Ovary (tissue), 9 donors: ENCODE results near the gene ZSCAN18. TPM values are rescaled to one million over a fixed set of nuclear protein-coding genes. Genes with fewer than 3 reads are reported as not detected.

Experiments
- DNase-seq, 5 donors: peaks; one replicate each; pipeline ENCODE4 v3.0.0-alpha.2; 2019 to 2020
- H3K27ac ChIP-seq, 2 donors: fragments of 200-600 bp; one replicate each; pipeline versions ENCODE4 v1.5.1 to v1.8.0; 2019 to 2022
- H3K27me3 ChIP-seq: fragments of 200-600 bp; one replicate; pipeline ENCODE4 v1.8.0; 2022
- H3K36me3 ChIP-seq: fragments of 200-600 bp; sonication (generic); one replicate; pipeline ENCODE4 v1.5.1; 2019
- H3K4me1 ChIP-seq: one replicate; pipeline ENCODE4 v1.8.1; 2013; ENCODE audit warnings: mild to moderate bottlenecking, moderate library complexity; ENCODE audit not compliant: insufficient read depth
- H3K4me3 ChIP-seq: fragments of 200-600 bp; sonication (generic); one replicate; pipeline ENCODE4 v1.5.1; 2017
- H3K9me3 ChIP-seq, 2 donors: fragments of 200-600 bp in 1 of 2; sonication (generic) in 1 of 2; one replicate each; pipeline versions ENCODE4 v1.5.1 to v1.8.1; 2013 to 2019; ENCODE audit warnings: mild to moderate bottlenecking in 1 of 2, moderate library complexity in 1 of 2
- CTCF ChIP-seq, 3 donors: fragments of 450-650 bp in 2 of 3; fragments of 200-600 bp in 1 of 3; IDR thresholded peaks; one replicate each; pipeline versions ENCODE4 v1.5.1 to v1.8.0; 2016 to 2022; ENCODE audit warnings: antibody characterized with exemption in 3 of 3, mild to moderate bottlenecking in 1 of 3
- EP300 ChIP-seq: sonication (generic); formaldehyde crosslinking; IDR thresholded peaks from one replicate; pipeline ENCODE4 v1.6.1; 2017; ENCODE audit warnings: antibody characterized with exemption
- POLR2A ChIP-seq: fragments of 450-650 bp; IDR thresholded peaks from one replicate; pipeline ENCODE4 v1.6.1; 2017; ENCODE audit warnings: antibody characterized with exemption, mild to moderate bottlenecking, moderate library complexity
- WGBS, 3 donors: extraction: QIAGEN DNeasy Blood & Tissue Kit in 1 of 3; methylation state at CpG; one replicate each; pipeline versions ENCODE4 v1.1.5 to v1.1.7; 2013 to 2017; 5-methylcytosine and 5-hydroxymethylcytosine counted together
- intact Hi-C, 4 donors: fragments of 100-400 bp; cut with DNase I; formaldehyde crosslinking; loops; one replicate each; pipeline versions ENCODE4 v1.11.0 to v1.15.1; 2022 to 2023
- polyA plus RNA-seq, 2 donors: library from polyadenylated mRNA; stranded (reverse); fragments of 200-250 nt in 1 of 2; fragments of 350-450 nt in 1 of 2; fragmentation: Illumina TruSeq in 1 of 2; extraction: RNeasy Lipid Tissue Mini Kit (QIAGEN cat#74804) in 1 of 2; gene quantifications; one replicate each; pipeline ENCODE4 v1.2.3, GENCODE V29; 2013 to 2014
- total RNA-seq, 7 donors: library from RNA; depleted of rRNA in 2 of 7; stranded (reverse); fragments of >200 nt in 2 of 7; fragmentation: NEBNext Ultra II Directional in 3 of 7; extraction: Animal tissue kit (Norgen Biotek cat#: 25700) in 3 of 7; gene quantifications; one replicate each; pipeline versions ENCODE4 v1.1.0 to v1.2.4, GENCODE V29; 2016 to 2023
- donor health status: DM: no; HTN: no; CAD: no; lungs with moderate emphysema.
- donor health status: DM: no; HTN: no; CAD: no.
- donor health status: Bipolar disorder and iron deficiency.
- donor health status: DM: yes; HTN: yes; CAD: no.
- donor health status: DM: no; HTN: no; CAD: no.
- donor health status: DM: yes; HTN: yes; CAD: no.

The ZSCAN18 gene
- total and polyA plus RNA-seq, 9 donors: 32.1 to 144 (median 117) TPM

- intact Hi-C loops: no loop called here
- 86 to 88% (median 87%) methylated on average over 7 of the region's 7 CpGs for WGBS, 3 donors
- Histone ChIP-seq H3K4me1 (no peaks in the 10 kb centered on the region), H3K9me3 (peaks cover 4 to 21% of the 10 kb centered on the region in 2 donors), H3K4me3 (no peak overlapping the region), H3K27ac (no peak overlapping the region), H3K27me3 (no peaks in the 10 kb centered on the region), H3K36me3 (no peaks in the 10 kb centered on the region)
- DNase-seq: no peak
- TF ChIP-seq CTCF (IDR thresholded peaks at IDR 0.05) (no peak), POLR2A (no peak)
Measured at GRCh38 chr19:58046856-58047255, 51.2 kb downstream of the ZSCAN18 start.

- peaks cover 4 to 21% of the 10 kb centered on the region in 2 donors for H3K9me3 ChIP-seq
- no peak overlapping the region for H3K4me3 ChIP-seq
- no peak for TF ChIP-seq EP300
- TF ChIP-seq CTCF (IDR thresholded peaks at IDR 0.05): no peak
- TF ChIP-seq POLR2A: no peak
- intact Hi-C loops: no loop called here
- DNase-seq: no peak
- 93 to 95% (median 95%) methylated on average over 24 of the region's 24 CpGs for WGBS, 3 donors
- no peaks in the 10 kb centered on the region for H3K27me3 ChIP-seq
- H3K36me3 ChIP-seq: no peaks in the 10 kb centered on the region
- no peak overlapping the region for H3K27ac ChIP-seq
- H3K4me1 ChIP-seq: no peaks in the 10 kb centered on the region
Measured at GRCh38 chr19:58045411-58046050, 52.5 kb downstream of the ZSCAN18 start.

GRCh38 chr19:58044886-58045285 is 53.1 kb downstream of the ZSCAN18 start:
- Histone ChIP-seq H3K9me3 (peaks cover 4 to 21% of the 10 kb centered on the region in 2 donors), H3K27me3 (no peaks in the 10 kb centered on the region), H3K27ac (no peak overlapping the region), H3K4me3 (no peak overlapping the region), H3K36me3 (no peaks in the 10 kb centered on the region), H3K4me1 (no peaks in the 10 kb centered on the region)
- DNase-seq: no peak
- TF ChIP-seq CTCF (IDR thresholded peaks at IDR 0.05): no peak
- no peak for TF ChIP-seq POLR2A
- no peak for TF ChIP-seq EP300
- intact Hi-C loops: no loop called here
- WGBS, 3 donors: 90 to 95% (median 93%) methylated on average over 26 of the region's 26 CpGs

- no peaks in the 10 kb centered on the region for H3K4me1 ChIP-seq
- no peaks in the 10 kb centered on the region for H3K27me3 ChIP-seq
- H3K36me3 ChIP-seq: no peaks in the 10 kb centered on the region
- WGBS, 3 donors: 53 to 70% (median 63%) methylated on average over 41 to 42 of the region's 42 CpGs
- peaks cover 4 to 18% of the 10 kb centered on the region in 2 donors for H3K9me3 ChIP-seq
- no peak overlapping the region for H3K4me3 ChIP-seq
- intact Hi-C loops: no loop called here
- no peak for DNase-seq
- TF ChIP-seq CTCF (IDR thresholded peaks at IDR 0.05) (no peak), EP300 (no peak), POLR2A (no peak)
- no peak overlapping the region for H3K27ac ChIP-seq
Measured at GRCh38 chr19:58044391-58044790, 53.6 kb downstream of the ZSCAN18 start.
